ENCODE measurements around the gene CDH23.

CDH23 gene

DNA sequence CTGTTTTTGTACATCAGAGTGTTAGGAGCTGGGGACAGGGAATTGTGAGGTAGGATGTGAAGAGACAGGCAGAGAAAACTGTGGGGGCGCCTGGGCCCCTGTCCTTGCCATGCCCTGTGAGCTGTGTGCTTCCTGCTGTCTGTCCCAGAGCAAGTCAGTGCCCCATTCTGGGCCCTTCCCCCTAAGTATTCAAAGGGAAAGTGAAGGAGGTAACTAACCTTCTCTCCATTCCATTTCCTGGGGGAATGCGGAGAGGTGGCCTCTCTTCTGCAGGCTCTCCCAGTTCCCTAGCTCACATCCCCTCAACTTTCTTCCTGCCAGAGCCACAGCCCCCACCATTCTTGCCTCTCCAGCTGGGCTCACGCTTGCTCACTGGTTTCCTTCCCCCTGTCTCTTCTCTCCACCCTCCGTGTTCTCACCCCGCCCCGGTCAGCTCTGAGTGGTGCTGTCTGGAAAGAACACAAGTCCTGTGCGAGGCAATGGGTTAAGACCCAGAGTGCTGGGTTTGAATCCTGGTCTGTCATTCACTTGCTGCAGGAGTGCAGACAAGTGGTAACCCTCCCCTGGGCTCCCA is 386.3 kb downstream of the CDH23 start:
- no peak overlapping the region for H3K4me3 ChIP-seq (ENCODE audit: low read depth, low read length)
- no peak for DNase-seq (ENCODE audit: low read depth)
- in situ Hi-C loops (cut with HindIII; ENCODE audit: low sequenced_read_pairs), result no loop called here
- no peak for TF ChIP-seq CTCF (IDR thresholded peaks at IDR 0.05; ENCODE audit: low read depth, low read length, missing control alignments)

- in situ Hi-C loops (cut with HindIII; ENCODE audit: low sequenced_read_pairs), result no loop called here
- no peak for TF ChIP-seq CTCF (IDR thresholded peaks at IDR 0.05; ENCODE audit: low read depth, low read length, missing control alignments)
- DNase-seq (ENCODE audit: low read depth), result no peak
- no peak overlapping the region for H3K4me3 ChIP-seq (ENCODE audit: low read depth, low read length)
Measured at GRCh38 chr10:71783917-71784678, 387.4 kb downstream of the CDH23 start.

GRCh38 chr10:71784679-71785272 is 388.1 kb downstream of the CDH23 start:
- in situ Hi-C loops (cut with HindIII; ENCODE audit: low sequenced_read_pairs), result no loop called here
- no peak overlapping the region for H3K4me3 ChIP-seq (ENCODE audit: low read depth, low read length)
- no peak for DNase-seq (ENCODE audit: low read depth)
- TF ChIP-seq CTCF (IDR thresholded peaks at IDR 0.05; ENCODE audit: low read depth, low read length, missing control alignments), result no peak

DNA sequence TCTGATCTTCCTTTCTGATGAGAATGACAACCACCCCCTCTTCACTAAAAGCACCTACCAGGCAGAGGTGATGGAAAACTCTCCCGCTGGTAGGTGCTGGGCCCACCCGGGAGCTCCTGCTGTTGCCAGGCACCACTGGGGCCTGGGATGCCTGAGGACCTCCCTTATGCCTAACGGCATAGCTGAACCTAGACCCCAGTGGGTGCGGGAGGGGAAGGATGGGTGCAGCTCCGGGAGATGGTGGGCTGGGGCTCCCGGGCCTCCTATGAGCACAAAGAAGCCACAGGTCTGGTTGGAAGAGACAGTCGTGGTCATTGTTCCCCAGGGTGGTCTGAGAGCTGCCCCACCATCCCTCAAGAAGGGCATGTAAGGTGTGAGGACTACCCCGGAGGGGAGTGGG is 392.2 kb downstream of the CDH23 start:
- no peak overlapping the region for H3K4me3 ChIP-seq (ENCODE audit: low read depth, low read length)
- in situ Hi-C loops (cut with HindIII; ENCODE audit: low sequenced_read_pairs), result no loop called here
- no peak for DNase-seq (ENCODE audit: low read depth)
- no peak for TF ChIP-seq CTCF (IDR thresholded peaks at IDR 0.05; ENCODE audit: low read depth, low read length, missing control alignments)

- DNase-seq (ENCODE audit: low read depth), result no peak
- in situ Hi-C loops (cut with HindIII; ENCODE audit: low sequenced_read_pairs), result no loop called here
- no peak overlapping the region for H3K4me3 ChIP-seq (ENCODE audit: low read depth, low read length)
- TF ChIP-seq CTCF (IDR thresholded peaks at IDR 0.05; ENCODE audit: low read depth, low read length, missing control alignments), result no peak
Measured at GRCh38 chr10:71789871-71790270, 393.2 kb downstream of the CDH23 start.

DNA sequence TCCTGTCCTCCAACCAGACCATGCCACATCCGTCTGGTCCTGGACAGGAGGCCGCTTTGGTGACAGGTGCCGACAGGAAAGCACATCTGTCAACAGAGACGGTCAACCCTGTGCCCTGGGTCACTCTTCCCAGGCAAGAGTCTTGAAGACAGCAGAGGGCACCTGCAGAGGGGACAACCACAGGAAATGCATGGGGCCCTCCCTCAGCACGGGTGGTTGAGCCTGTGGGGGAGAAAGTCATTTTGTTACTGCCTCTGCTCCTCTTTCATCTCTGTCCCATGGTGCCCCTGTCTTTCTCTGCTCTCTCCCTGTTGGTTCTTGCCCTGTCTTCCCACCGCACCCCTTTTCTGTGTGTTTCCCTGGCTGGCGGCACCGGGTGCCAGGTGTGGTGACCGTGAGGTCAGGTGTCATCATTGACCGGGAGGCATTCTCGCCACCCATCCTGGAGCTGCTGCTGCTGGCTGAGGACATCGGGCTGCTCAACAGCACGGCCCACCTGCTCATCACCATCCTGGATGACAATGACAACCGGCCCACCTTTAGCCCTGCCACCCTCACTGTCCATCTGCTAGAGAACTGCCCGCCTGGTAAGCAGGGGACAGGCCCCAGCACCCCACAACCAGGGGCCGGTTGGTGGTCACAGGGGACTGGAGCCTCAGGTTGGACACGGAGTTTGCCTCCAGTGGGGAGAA is 394.2 kb downstream of the CDH23 start:
- in situ Hi-C loops (cut with HindIII; ENCODE audit: low sequenced_read_pairs), result no loop called here
- no peak for TF ChIP-seq CTCF (IDR thresholded peaks at IDR 0.05; ENCODE audit: low read depth, low read length, missing control alignments)
- DNase-seq (ENCODE audit: low read depth), result no peak
- H3K4me3 ChIP-seq (ENCODE audit: low read depth, low read length), result no peak overlapping the region

Measured in astrocyte of the cerebellum (primary cell).